ENCODE measurements around the gene EPHA3. TPM values are rescaled to one million over a fixed set of nuclear protein-coding genes. Genes with fewer than 3 reads are reported as not detected.

The EPHA3 gene
- total and polyA plus RNA-seq, 2 of the 4 experiments (the other 2 are of a cell fraction): 0.10 to 0.18 TPM

DNA sequence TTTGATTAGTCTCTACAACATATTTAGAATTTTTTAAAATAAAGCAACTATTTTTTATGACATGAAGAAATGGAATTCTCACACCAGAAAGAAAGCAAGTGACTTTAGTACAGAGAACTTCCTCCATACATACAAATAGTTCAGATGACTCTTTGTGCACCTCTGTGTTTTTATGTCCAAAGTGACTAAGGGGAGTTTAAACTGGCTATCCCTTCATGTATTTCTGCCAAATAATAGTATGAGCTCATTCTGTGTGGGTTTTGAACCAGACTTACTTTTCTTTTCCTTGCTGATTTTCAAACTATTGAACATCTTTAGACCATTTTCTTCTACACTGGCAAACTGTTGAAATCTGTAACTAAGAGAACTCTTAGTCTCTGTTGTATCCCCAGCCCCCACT is 196.3 kb downstream of the EPHA3 start:
- Histone ChIP-seq H2AK5ac (ENCODE audit: low read depth, low read length) (no peak overlapping the region), H3K36me3 (ENCODE audit: control insufficient read depth, insufficient read depth, low read length) (no peaks in the 10 kb centered on the region), H4K20me1 (ENCODE audit: insufficient read depth, low read length) (no peaks in the 10 kb centered on the region), H2BK20ac (ENCODE audit: low read depth, low read length) (no peak overlapping the region), H3K4me1 (ENCODE audit: control insufficient read depth, insufficient read depth, low read length) (no peaks in the 10 kb centered on the region), H4K91ac (ENCODE audit: insufficient read depth, low read depth, low read length) (no peak overlapping the region), H3K23ac (ENCODE audit: low read depth, low read length) (no peak overlapping the region), H4K5ac (ENCODE audit: low read depth, low read length) (no peak overlapping the region), H2BK5ac (ENCODE audit: low read depth, low read length, poor library complexity, severe bottlenecking) (no peak overlapping the region), H2BK120ac (ENCODE audit: low read depth, low read length) (no peak overlapping the region), H3K14ac (replicated peaks; ENCODE audit: low read depth, low read length) (no peak overlapping the region), H3K4ac (ENCODE audit: low read depth, low read length) (no peak overlapping the region), H3K9me1 (ENCODE audit: insufficient read depth, low read length) (no peaks in the 10 kb centered on the region), H2AK9ac (replicated peaks; ENCODE audit: low read depth, low read length, poor library complexity) (no peak overlapping the region), H3K56ac (ENCODE audit: extremely low read depth, insufficient read depth, low read length) (no peak overlapping the region), H3K9me3 (ENCODE audit: control insufficient read depth, insufficient read depth, low read length) (no peaks in the 10 kb centered on the region), H3K79me1 (ENCODE audit: low read depth in 1 of 2, low read length in 2 of 2) (no peaks in the 10 kb centered on the region), H3K9ac (ENCODE audit: low read depth, low read length) (no peak overlapping the region), H3K4me2 (ENCODE audit: low read depth, low read length) (no peak overlapping the region), H3K27me3 (ENCODE audit: control insufficient read depth, insufficient read depth, low read length) (no peaks in the 10 kb centered on the region), H2BK15ac (ENCODE audit: low read depth, low read length) (no peak overlapping the region), H4K8ac (ENCODE audit: low read depth in 2 of 2, low read length in 2 of 2) (no peak overlapping the region), H3K18ac (ENCODE audit: low read depth, low read length) (no peak overlapping the region), H2AFZ (replicated peaks; ENCODE audit: low read length, poor library complexity) (no peak overlapping the region), H3K4me3 (ENCODE audit: insufficient read depth, low read depth, low read length) (no peak overlapping the region), H3K27ac (ENCODE audit: insufficient read depth, low read length) (no peak overlapping the region)
- no TSS peak for BruUV-seq (replicated peaks)
- CTCF ChIA-PET: no interaction called here
- POLR2A ChIA-PET (ENCODE audit: unreplicated experiment): no interaction called here
- peak; percentile 44 for DNase-seq
- in situ Hi-C loops (cut with MboI; ENCODE audit: low sequenced_read_pairs): no loop called here
- ATAC-seq (ENCODE audit: low read depth): no peak
- dilution Hi-C loops (cut with HindIII; ENCODE audit: low sequenced_read_pairs, unreplicated experiment): no loop called here
- intact Hi-C loops (cut with micrococcal nuclease): no loop called here
- TF ChIP-seq RAD21 (IDR thresholded peaks at IDR 0.05; ENCODE audit: low read length) (no peak), CHD1 (IDR thresholded peaks at IDR 0.05; ENCODE audit: low read depth, low read length) (no peak), SMC3 (IDR thresholded peaks at IDR 0.05; ENCODE audit: low read depth, low read length) (no peak)
- TF ChIP-seq, protein P1, sequence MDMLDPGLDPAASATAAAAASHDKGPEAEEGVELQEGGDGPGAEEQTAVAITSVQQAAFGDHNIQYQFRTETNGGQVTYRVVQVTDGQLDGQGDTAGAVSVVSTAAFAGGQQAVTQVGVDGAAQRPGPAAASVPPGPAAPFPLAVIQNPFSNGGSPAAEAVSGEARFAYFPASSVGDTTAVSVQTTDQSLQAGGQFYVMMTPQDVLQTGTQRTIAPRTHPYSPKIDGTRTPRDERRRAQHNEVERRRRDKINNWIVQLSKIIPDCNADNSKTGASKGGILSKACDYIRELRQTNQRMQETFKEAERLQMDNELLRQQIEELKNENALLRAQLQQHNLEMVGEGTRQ (IDR thresholded peaks at IDR 0.05; ENCODE audit: low read depth, low read length): no peak
